Activated effector memory CD4-positive, alpha-beta T cell treated with Interleukin-2 at 50 U/mL for 16 hours (primary cell): Measurements from ENCODE around the gene PUS7.
"Not testable (repeated sequence)": the region's sequence is repeated elsewhere in the genome, so short reads cannot be mapped to it uniquely, and the experiment has no call there.

Source experiments
- DNase-seq: peaks from one replicate; pipeline ENCODE4 v3.0.0-alpha.2; 2020

Gene PUS7

DNA sequence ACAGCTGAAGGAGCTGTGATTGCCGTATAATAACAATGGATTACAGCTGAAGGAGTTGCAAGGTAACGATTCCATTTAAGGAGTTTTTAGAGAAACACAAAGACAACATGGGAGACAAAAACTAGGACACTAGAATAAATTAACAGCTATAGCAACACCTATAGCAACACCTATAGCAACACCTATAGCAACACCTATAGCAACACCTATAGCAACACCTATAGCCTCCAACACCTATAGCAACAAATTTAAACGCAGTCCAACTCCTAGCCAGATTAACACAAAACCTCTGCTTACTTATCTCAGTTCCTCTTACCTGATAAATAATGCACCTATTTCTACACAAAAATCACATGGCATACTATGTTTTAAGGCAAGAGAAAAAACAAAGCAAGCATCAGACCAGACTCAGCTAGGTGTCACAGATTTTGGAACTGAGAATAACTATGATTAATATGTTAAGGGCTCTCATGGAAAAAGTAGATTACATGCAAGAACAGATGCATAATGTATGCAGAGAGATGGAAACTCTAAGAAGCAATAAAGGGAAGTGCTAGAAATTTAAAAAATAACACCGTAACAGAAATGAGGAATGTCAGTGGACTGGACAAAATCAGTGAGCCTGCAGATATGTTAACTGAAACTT, 77.6 kb downstream of the PUS7 start:
- DNase-seq = no peak

DNA sequence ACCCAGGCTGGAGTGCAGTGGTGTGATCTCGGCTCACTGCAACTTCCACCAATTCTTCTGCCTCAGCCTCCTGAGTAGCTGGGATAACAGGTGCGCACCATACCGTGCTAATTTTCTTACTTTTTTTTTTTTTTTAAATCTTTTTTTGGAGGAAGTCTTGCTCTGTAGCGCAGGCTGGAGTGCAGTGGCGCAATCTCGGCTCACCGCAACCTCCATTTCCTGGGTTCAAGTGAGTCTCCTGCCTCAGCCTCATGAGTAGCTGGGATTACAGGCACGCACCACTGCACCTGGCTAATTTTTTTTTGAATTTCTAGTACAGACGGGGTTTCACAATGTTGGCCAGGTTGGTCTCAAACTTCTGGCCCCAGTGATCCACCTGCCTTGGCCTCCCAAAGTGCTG, 79.9 kb downstream of the PUS7 start:
- DNase-seq = not testable (repeated sequence)

DNA sequence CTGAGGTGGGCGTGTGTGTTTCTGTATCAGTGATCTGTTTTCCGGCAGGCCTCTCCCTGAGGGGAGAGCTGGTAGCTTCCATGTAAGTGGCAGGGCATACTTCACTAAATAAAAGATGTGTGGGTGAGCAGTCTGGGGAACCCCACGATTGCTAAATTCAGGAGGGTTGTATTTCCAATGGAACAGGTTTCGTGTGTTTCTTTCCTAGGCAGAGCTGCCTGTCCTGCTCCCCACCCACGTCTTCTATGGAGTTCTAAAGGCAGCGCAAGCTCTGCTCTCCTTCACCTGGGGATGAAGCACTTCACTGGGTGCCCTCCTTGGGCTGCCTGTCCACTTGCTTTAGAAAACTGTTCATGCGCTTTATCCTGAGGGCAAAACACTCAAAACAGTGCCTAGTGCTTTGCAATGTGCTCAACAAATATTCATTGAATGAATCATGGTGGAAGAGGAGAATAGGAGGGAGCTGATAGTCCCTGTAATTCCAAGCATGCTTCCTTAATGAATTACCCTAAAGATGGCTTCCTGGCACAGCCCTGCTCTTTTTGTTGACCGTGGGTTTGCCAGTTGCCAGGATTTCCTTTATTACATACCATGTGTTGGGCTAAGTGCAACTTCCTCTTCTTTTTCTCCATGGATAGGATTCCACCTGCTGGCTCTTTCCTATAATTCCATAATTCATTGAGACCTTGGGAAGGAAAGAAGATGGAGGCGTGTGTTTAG, 82.7 kb downstream of the PUS7 start:
- DNase-seq = no peak

DNA sequence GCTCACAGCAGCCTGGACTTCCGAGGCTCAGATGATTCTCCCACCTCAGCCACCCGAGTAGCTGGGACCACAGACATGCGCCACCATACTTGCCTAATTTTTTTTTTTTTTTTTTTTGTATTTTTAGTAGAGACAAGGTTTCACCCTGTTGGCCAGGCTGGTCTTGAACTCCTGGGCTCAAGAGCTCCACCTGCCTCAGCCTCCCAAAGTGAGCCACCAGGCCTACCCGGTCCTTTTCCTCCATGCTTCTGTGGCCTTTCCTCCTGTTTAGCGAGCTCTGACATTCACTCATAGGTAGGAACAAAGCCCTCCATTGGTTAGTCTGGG, 83.3 kb downstream of the PUS7 start:
- no peak for DNase-seq

DNA sequence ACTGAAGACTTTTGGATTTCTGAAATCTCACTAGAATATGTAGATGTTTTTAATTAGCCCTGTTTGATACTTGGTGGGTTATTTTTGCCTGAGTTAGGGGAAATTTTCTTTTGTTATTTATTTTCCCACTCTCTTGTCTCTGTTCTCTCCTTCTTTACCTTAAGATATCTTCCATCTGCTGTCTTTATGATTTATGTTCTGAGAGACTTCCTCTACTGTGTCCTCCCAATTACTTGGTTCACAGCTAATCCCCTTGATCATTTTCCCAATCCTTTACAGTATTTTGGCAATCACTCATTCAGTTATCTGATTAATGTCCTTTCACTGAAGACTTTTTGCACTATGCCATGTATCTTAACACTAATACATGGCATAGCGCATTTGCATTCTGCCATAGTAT, 83.8 kb downstream of the PUS7 start:
- DNase-seq = no peak

DNA sequence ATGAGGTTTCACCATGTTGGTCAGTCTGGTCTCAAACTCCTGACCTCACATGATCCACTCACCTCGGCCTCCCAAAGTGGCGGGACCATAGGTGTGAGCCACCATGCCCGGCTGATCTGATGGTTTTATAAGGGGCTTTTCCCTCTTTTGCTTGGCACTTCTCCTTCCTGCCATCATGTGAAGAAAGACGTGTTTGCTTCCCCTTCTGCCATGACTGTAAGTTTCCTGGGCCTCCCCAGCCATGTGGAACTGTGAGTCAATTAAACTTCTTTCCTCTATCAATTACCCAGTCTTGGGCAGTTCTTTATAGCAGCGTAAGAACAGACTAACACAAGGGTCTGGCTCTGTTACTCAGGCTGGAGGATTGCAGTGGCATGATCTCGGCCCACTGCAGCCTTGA, 84.7 kb downstream of the PUS7 start:
- not testable (repeated sequence) for DNase-seq

DNA sequence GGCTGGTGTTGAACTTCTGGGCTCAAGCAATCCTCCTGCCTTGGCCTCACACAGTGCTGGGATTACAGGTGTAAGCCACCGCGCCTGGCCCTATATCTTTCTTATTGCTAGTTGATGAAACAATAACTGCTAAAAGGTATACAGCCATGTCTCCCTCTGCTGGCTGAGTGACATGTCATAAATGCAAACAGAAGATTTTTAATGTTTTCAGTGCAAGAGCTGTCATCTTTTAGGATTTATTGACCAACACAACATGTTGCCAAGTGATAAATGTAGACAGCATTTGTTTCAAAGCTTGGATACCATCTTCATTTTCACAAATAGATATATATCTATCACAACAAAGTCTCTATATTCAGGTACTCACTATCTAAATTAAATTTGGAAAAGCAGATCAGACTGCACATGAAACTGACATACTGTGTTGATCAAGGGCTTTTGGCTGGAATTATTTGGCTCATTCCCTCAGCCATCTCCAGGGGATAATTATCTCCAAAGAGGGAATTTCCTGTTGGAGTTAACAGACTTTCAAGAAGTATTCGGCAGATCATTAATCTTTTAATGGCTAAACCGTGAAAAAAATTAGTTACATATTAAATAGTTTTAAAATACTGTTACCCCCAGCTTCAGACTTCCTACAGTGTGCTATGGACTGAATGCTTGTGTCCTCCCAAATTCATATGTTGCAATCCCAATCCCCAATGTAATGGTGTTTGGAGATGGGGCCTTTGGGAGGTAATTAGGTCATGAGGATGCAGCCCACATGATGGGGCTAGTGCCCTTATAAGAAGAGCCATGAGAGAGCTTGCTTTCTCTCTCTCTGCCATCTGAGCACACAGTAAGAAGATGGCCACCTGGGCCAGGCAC, 92.1 kb downstream of the PUS7 start:
- DNase-seq = peak; percentile 23

DNA sequence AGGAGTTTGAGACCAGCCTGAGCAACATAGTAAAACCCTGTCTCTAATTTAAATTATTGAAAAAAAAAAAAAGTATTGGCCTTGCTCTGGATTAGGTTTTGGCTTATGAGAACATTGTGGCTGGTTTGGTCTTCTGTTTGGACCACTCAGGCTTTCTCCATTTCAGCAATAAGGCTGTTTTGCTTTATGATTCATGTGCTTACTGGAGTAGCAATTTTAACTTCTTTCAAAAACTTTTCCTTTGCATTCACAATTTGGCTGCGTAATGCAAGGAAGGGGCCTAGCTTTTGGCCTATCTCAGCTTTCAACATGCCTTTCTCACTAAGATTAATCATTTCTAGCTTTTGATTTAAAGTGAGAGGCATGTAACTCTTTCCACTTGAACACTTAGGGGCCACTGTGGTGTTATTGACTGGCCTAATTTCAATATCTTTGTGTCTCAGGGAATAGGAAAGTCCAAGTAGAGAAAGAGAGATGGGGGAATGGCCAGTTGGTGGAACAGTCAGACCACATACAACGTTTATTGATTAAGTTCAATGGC, 95.4 kb downstream of the PUS7 start:
- DNase-seq = no peak

DNA sequence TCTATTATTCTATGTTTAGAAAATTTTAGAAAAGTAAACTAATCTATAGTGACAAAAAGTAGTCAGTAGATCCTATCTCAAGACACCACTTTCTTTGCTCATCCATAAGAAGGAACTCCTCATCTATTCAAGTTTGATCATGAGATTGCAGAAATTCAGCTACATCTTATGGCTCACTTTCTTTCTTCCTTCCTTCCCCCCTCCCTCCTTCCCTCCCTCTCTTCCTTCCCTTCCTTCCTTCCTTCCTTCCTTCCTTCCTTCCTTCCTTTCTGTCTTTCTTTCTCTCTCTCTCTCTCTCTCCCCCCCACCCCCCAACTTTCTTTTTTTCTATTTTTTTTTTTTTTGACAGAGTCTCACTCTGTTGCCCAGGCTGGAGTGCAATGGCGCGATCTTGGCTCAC, 98.1 kb downstream of the PUS7 start:
- no peak for DNase-seq

DNA sequence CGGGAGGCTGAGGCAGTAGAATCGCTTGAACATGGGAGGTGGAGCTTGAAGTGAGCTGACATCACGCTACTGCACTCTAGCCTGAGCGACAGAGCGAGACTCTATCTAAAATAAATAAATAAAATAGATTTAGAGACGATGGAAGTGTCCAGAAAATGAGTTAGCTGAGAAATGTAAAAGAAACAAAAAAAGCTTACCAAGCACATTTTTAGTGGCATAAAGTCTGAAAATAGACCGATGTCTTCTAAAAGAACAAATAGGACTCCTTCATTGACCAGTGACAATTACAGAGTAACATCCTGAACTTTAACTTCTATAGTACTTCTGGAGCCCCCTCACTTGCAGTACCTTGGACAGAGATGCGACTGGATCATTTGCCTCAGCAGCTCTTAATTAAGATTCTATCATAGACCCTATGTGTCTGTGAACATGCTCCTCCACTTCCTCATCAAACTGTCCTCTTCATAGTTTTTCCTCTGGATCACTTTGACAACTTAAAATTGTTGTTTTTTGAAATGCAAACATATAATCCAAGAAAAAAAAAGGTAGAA, 108.1 kb downstream of the PUS7 start:
- no peak for DNase-seq

DNA sequence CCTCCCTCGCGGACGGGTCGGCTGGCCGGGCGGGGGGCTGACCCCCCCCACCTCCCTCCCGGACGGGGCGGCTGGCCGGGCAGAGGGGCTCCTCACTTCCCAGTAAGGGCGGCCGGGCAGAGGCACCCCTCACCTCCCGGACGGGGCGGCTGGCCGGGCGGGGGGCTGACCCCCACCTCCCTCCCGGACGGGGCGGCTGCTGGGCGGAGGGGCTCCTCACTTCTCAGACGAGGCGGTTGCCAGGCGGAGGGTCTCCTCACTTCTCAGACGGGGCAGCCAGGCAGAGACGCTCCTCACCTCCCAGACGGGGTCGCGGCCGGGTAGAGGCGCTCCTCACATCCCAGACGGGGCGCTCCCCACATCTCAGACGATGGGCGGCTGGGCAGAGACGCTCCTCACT, 111.3 kb downstream of the PUS7 start:
- DNase-seq = not testable (repeated sequence)

DNA sequence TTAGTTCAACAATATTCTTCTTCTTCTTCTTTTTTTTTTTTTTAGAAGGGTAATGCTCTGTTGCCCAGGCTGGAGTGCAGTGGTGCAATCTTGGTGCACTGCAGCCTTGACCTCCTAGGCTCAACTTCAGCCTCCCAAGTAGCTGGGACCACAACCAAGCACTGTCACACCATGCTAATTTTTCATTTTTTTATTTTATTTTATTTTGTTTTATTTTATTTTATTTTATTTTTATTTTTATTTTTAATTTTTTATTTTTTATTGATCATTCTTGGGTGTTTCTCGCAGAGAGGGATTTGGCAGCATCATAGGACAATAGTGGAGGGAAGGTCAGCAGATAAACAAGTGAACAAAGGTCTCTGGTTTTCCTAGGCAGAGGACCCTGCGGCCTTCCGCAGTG, 112.3 kb downstream of the PUS7 start:
- not testable (repeated sequence) for DNase-seq

DNA sequence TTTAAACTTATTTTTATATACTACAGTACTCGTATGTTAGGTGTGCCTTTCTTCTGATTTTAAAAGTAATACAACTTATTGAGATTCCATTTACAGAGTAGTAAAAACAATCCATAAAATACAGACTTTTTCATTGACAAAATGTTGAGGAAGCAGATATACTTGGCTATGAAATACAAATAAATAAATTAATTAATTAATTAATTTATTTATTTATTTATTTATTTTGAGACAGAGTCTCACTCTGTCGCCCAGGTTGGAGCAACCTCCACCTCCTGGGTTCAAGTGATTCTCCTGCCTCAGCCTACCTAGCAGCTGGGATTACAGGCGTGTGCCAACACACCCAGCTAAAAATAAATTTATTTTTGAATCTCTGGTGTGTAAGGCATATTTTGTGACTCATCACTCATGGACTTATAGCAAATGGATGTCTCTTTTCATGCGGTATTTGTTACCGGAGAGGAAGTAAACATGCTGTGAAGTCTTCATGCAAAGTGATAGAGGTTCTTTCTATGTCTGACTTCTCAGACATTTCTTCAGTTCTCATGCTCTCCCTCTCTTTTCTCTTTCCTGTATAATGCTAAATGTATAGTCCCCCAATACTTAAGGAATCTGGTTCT, 113.2 kb downstream of the PUS7 start:
- DNase-seq = no peak
